Parathyroid adenoma (tissue), 2 donors: Measurements from ENCODE around the gene MARCHF5.
A peak's percentile ranks its signal among the peaks of the same experiment; 100 is the strongest.

Source experiments
- H2AFZ ChIP-seq: fragments of 300-600 bp; sonication (generic); one replicate; pipeline ENCODE4 v1.7.0; 2017; ENCODE audit warnings: antibody characterized with exemption, mild to moderate bottlenecking
- H3K27ac ChIP-seq: fragments of 300-600 bp; sonication (generic); one replicate; pipeline ENCODE4 v1.7.0; 2017
- H3K27me3 ChIP-seq: fragments of 300-600 bp; sonication (generic); one replicate; pipeline ENCODE4 v1.7.0; 2017; ENCODE audit warnings: low read length; ENCODE audit not compliant: control insufficient read depth, insufficient read depth
- H3K36me3 ChIP-seq: fragments of 300-600 bp; sonication (generic); one replicate; pipeline ENCODE4 v1.7.0; 2017; ENCODE audit warnings: low read length; ENCODE audit not compliant: control insufficient read depth, insufficient read depth
- H3K4me1 ChIP-seq: fragments of 300-600 bp; sonication (generic); one replicate; pipeline ENCODE4 v1.7.0; 2017; ENCODE audit warnings: control low read depth
- H3K4me2 ChIP-seq: fragments of 300-600 bp; sonication (generic); one replicate; pipeline ENCODE4 v1.7.0; 2017; ENCODE audit warnings: low read length
- H3K4me3 ChIP-seq: fragments of 300-600 bp; sonication (generic); one replicate; pipeline ENCODE4 v1.7.0; 2017; ENCODE audit warnings: low read depth, low read length
- H3K79me2 ChIP-seq: fragments of 300-600 bp; sonication (generic); one replicate; pipeline ENCODE4 v1.7.0; 2017; ENCODE audit warnings: control low read depth
- H3K9ac ChIP-seq: fragments of 300-600 bp; sonication (generic); one replicate; pipeline ENCODE4 v1.7.0; 2017; ENCODE audit warnings: mild to moderate bottlenecking
- H3K9me3 ChIP-seq: fragments of 300-600 bp; sonication (generic); one replicate; pipeline ENCODE4 v1.7.0; 2017; ENCODE audit warnings: low read length; ENCODE audit not compliant: control insufficient read depth
- CTCF ChIP-seq: fragments of 300-600 bp; sonication (generic); IDR thresholded peaks from one replicate; pipeline ENCODE4 v1.7.0; 2017; ENCODE audit warnings: antibody characterized with exemption, mild to moderate bottlenecking
- donor health status: primary hyperparathyroidism.

Gene MARCHF5

DNA sequence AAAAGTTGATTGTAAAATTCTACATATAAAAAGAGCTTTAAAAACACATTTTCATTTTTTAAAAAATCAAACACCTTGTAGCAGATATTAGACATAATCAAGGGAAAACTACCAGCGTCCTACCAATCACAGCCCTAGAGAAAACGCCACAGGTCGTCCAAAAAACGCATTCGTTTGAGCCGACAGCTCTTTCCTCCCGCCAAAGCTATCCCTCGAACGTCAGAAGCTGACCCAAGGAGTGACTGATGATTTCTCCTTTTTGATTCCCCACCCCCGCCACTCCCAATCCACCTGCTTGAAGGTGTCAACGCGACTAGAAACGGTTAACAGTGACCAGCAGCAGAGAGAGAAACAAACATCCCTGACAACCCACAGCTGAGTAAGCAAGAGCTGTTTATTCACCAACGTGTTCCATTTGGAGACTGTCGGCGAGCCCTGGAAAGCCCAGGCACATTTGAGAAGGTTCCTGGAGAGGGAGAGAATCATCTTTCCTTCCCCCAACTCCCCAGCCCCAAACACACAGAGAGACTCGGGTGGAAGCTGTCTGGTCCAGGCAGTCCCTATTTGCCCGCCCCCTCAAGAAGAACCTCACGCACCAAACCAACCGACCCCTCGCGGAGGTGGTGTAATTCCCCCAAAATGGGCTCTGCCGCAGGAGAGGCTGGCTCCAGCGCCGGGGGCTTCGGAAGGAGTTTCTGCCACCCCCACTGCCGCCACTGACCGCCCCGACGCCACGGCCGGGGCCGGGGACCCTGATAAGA is 711 bp upstream of the MARCHF5 start:
- peak overlapping the region; percentile 89 for H2AFZ ChIP-seq
- peak overlapping the region; percentile 94 for H3K4me3 ChIP-seq
- H3K9ac ChIP-seq = peak overlapping the region; percentile 44
- H3K36me3 ChIP-seq = no peaks in the 10 kb centered on the region
- H3K4me1 ChIP-seq = no peaks in the 10 kb centered on the region
- no peaks in the 10 kb centered on the region for H3K9me3 ChIP-seq
- peaks cover 32% of the 10 kb centered on the region for H3K79me2 ChIP-seq
- peak overlapping the region; percentile 91 for H3K27ac ChIP-seq
- H3K27me3 ChIP-seq = no peaks in the 10 kb centered on the region
- H3K4me2 ChIP-seq = peak overlapping the region; percentile 83
- TF ChIP-seq CTCF = no peak

DNA sequence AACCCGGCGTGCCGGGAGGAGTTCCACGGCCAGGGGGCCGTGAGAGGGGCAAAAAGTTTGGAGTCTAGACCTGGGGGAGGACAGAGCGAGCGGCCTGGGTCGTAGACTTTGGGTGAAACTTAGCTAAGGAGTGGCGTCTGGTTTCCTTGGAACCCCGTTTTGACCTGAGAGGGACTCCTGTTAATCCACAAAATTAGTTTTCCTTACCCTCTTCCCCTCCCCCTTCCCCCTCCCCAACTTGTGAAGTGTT is 574 bp downstream of the MARCHF5 start:
- Histone ChIP-seq H3K4me1 (no peaks in the 10 kb centered on the region), H3K4me2 (peak overlapping the region; percentile 64), H3K4me3 (peak overlapping the region; percentile 94), H2AFZ (peak overlapping the region; percentile 89), H3K9me3 (no peaks in the 10 kb centered on the region), H3K79me2 (peaks cover 31% of the 10 kb centered on the region), H3K9ac (peak overlapping the region; percentile 51), H3K36me3 (no peaks in the 10 kb centered on the region), H3K27ac (peak overlapping the region; percentile 91), H3K27me3 (no peaks in the 10 kb centered on the region)
- TF ChIP-seq CTCF = no peak

DNA sequence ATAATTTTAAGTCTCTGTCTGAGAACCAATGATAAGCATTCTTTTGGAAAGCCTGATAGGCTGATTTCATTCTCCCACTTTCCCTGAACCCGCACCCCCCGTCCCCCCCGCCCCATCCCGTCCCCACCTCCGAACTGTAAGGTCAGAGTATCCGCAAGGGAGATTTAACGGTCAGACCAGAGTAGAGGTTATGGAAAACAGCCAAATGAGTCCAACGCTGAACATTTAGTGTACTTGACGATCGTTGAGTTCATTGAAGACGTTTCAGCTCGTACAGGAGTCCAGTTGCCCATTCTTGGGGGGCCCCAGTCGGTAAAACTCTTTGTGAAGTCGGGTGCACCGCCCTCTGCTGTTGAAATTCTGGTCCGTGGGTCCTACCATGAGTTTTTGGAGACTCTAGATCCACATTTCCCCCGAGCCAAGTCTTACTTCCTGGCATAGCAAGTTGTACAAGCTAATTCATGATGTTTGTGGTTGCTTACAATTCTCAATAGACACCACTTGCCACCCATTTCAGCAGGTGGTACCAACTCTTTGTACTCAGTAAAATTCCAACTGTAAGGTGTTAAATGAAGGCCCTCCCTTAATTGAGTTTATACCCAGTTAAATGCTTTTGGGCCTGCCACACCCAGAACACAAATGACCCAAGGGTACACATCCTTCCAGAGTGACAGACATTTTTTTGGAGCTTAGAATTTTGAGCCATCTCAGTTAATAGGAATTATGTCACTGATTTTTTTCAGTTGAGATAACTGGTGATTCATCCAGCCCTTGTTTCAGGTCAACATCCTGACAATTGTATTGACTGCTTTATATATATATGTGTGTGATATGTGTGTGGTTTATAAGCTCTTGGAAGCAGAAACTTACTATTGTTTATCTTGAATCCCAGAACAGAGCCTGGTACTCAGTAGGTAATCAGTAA is 1.2 kb downstream of the MARCHF5 start:
- Histone ChIP-seq H3K79me2 (peaks cover 27% of the 10 kb centered on the region), H3K27me3 (no peaks in the 10 kb centered on the region), H2AFZ (peak overlapping the region; percentile 89), H3K9me3 (no peaks in the 10 kb centered on the region), H3K4me2 (peak overlapping the region; percentile 64), H3K4me3 (peak overlapping the region; percentile 94), H3K27ac (peak overlapping the region; percentile 91), H3K9ac (no peak overlapping the region), H3K36me3 (no peaks in the 10 kb centered on the region), H3K4me1 (no peaks in the 10 kb centered on the region)
- TF ChIP-seq CTCF = peak; percentile 43

- Histone ChIP-seq H3K79me2 (peaks cover 39% of the 10 kb centered on the region), H3K4me1 (no peaks in the 10 kb centered on the region), H3K4me3 (no peak overlapping the region), H3K9ac (no peak overlapping the region), H2AFZ (no peak overlapping the region), H3K4me2 (no peak overlapping the region), H3K9me3 (no peaks in the 10 kb centered on the region), H3K27ac (no peak overlapping the region), H3K36me3 (no peaks in the 10 kb centered on the region), H3K27me3 (no peaks in the 10 kb centered on the region)
- TF ChIP-seq CTCF = no peak
Measured at GRCh38 chr10:92298487-92298886, 7.5 kb downstream of the MARCHF5 start.
